GM12872 (cell line): ENCODE data around the gene RBM39.

ENCODE experiments used
- CTCF ChIP-seq: IDR thresholded peaks from 3 replicates; pipeline ENCODE4 v1.5.1; 2011; ENCODE audit warnings: low read depth, mild to moderate bottlenecking, low read length, moderate library complexity; ENCODE audit not compliant: insufficient read depth

The RBM39 gene

GRCh38 chr20:35680452-35681183, 61.4 kb downstream of the RBM39 start:
- no peak for TF ChIP-seq CTCF

GRCh38 chr20:35674921-35675320, 67.1 kb downstream of the RBM39 start:
- no peak for TF ChIP-seq CTCF

GRCh38 chr20:35673884-35674283, 68.2 kb downstream of the RBM39 start:
- no peak for TF ChIP-seq CTCF

- TF ChIP-seq CTCF: no peak
These were observed 72.4 kb downstream of the RBM39 start for GRCh38 chr20:35669681-35670080.

GRCh38 chr20:35669221-35669620, 72.8 kb downstream of the RBM39 start:
- no peak for TF ChIP-seq CTCF

- TF ChIP-seq CTCF: no peak
These were observed 76.1 kb downstream of the RBM39 start for GRCh38 chr20:35665949-35666288.

GRCh38 chr20:35664466-35665206, 77.4 kb downstream of the RBM39 start, which contains the start of the genes CPNE1 and RBM12:
Gene CPNE1, minus strand, starts transcription at chr20:35664900. Its CDS starts 31,977 bp downstream, at chr20:35632923.
Gene RBM12, minus strand, starts transcription at chr20:35664900. Its CDS starts 9,578 bp downstream, at chr20:35655322.
- TF ChIP-seq CTCF: no peak
